NCI-H2029 (cell line): ENCODE results near the gene TLE3.

Source experiments
- DNase-seq: peaks from one replicate; lab custom pipeline; 2025; lab: John Stamatoyannopoulos, UW

Gene TLE3

GRCh38 chr15:70098461-70099166, 897 bp upstream of the TLE3 start:
- no peak for DNase-seq

- DNase-seq, result no peak
These were observed 390 bp upstream of the TLE3 start for GRCh38 chr15:70098153-70098460.

GRCh38 chr15:70097063-70097320, 725 bp downstream of the TLE3 start:
- DNase-seq, result no peak

- DNase-seq, result no peak
These were observed 1.3 kb downstream of the TLE3 start for GRCh38 chr15:70096215-70097062.

- no peak for DNase-seq
These were observed 2.1 kb downstream of the TLE3 start for GRCh38 chr15:70095408-70096214.

GRCh38 chr15:70094690-70095311, 2.9 kb downstream of the TLE3 start:
- peak; percentile 50 for DNase-seq

GRCh38 chr15:70093481-70094319, 4.0 kb downstream of the TLE3 start:
- DNase-seq, result peak; percentile 29

- DNase-seq, result no peak
These were observed 4.6 kb downstream of the TLE3 start for GRCh38 chr15:70093070-70093469.

GRCh38 chr15:70092464-70093027, 5.2 kb downstream of the TLE3 start:
- no peak for DNase-seq

GRCh38 chr15:70091726-70092463, 5.8 kb downstream of the TLE3 start:
- peak; percentile 63 for DNase-seq

- no peak for DNase-seq
These were observed 7.1 kb downstream of the TLE3 start for GRCh38 chr15:70090436-70091296.

- no peak for DNase-seq
These were observed 8.1 kb downstream of the TLE3 start for GRCh38 chr15:70089692-70089971.

- no peak for DNase-seq
These were observed 8.6 kb downstream of the TLE3 start for GRCh38 chr15:70088887-70089691.

- DNase-seq, result peak; percentile 62
These were observed 9.3 kb downstream of the TLE3 start for GRCh38 chr15:70088455-70088854.

GRCh38 chr15:70087708-70088352, 9.9 kb downstream of the TLE3 start:
- no peak for DNase-seq

- DNase-seq, result no peak
These were observed 11.1 kb downstream of the TLE3 start for GRCh38 chr15:70086636-70087035.

GRCh38 chr15:70084461-70084860, 13.3 kb downstream of the TLE3 start:
- DNase-seq, result no peak

- no peak for DNase-seq
These were observed 13.8 kb downstream of the TLE3 start for GRCh38 chr15:70083946-70084345.
